Measurements from ENCODE around the gene FRMD4A.

Gene FRMD4A

DNA sequence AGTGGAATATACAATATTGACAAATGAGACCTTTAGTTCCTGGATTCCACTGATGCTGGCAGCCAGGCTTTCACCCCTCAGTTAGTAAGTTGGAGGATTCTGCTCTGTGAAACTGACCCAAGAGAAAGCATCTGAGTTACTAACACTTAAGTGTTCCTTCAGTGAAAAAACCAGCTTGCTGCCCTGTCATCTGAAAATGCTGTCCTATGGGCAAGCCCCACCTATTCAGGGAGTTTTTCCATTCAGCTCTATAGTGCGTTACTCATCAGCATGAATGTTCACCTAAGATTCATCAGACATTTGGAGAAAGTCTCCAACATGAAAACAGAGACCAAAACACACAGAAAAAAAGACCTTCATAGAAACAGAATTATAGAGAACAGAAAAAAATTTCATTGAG, 706.1 kb downstream of the FRMD4A start:
- no peak for DNase-seq

- no peak for DNase-seq
Observed at GRCh38 chr10:13621931-13622330, 708.8 kb downstream of the FRMD4A start.

GRCh38 chr10:13617116-13617515, 713.6 kb downstream of the FRMD4A start:
- no peak for DNase-seq

GRCh38 chr10:13615650-13616300, 714.9 kb downstream of the FRMD4A start:
- no peak for DNase-seq

GRCh38 chr10:13614530-13615332, 716.0 kb downstream of the FRMD4A start:
- DNase-seq: no peak

GRCh38 chr10:13613519-13613918, 717.2 kb downstream of the FRMD4A start:
- DNase-seq: peak in 1 of 2 experiments; percentile 9

DNA sequence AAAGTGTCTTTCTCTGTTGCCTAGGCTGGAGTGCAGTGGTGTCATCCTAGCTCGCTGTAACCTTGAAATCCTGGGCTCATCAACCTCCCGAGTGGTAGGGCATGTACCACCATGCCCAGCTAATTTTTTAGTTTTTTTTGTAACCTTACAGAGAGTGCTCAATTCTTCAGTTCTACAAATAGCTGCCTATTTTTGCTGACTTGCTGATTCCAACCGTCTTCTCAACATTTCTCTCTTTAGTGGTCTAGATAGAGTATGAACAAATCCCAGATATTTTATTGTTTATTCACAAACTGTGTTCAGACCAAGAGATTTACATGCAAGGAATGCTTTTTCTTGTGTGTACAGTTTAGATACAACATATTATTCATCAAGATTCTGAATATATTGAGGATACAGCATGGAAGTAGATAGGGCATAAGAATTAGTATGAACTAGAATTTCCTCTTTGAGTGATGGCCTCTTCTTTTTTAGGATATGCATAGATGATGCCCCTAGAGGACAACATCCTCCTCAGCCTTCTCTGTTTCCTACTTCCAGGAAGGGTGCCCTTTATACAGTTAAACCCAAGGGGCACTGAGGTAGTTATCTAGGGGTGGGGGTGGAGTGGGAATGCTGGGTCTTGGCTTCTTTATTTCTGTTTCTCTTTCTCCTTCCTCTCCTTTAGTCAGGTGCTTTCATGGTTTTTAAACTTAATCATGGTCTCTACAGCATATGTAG, 717.9 kb downstream of the FRMD4A start:
- DNase-seq: no peak

DNA sequence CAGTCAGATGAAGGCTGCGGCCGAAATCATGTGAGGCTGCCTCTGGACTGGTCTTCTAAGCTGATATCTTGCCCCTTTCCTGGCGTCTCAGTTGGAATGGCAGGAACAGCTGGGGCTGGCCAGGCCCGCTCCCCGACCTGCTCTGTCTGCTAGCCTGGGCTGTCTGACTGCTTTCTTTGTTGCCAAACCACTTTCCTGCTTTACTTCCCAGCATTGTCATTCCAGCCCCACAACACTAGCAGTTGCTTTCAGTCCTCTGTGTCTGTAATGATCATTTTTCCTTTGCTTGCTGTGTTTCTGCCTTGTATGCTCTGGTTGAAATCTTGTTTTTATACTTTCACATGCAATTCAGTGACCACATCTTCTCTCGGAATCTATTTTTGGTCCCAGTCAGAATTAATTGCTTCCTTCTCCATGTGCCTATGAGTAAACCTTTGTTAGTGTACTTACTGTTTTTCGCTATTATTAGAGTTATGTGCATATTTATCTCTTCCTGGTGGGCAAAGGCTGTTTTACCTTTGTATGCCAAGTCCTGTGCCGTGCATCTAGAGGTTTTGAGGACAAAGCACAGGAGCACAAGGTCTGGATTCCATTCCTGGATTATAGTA, 722.4 kb downstream of the FRMD4A start:
- no peak for DNase-seq

- DNase-seq: no peak
Observed at GRCh38 chr10:13604357-13605040, 726.2 kb downstream of the FRMD4A start.

DNA sequence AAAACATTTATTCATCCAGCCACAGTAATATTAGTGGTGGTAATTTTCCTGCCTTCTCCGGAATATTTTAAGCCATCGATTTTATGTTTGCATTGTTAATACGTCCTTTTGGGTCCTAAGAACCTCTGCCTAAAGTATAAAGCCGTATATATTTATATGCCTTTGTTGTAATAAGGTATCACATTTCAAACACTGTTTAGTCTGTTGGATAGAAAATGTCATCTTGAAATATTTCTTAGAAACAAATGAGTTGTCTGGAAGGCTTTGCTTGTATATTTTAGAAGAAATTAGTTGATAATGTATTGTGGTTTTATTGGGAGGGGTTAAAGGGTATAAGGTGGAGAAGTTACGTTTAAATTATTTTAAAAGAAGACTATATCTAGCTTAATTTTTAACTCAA, 732.8 kb downstream of the FRMD4A start:
- no peak for DNase-seq

GRCh38 chr10:13594641-13595040, 736.1 kb downstream of the FRMD4A start:
- no peak for DNase-seq

Measured in NCI-H446 (cell line).